ENCODE measurements around the gene RNASEH2B. TPM values are rescaled to one million over a fixed set of nuclear protein-coding genes. Genes with fewer than 3 reads are reported as not detected.

Gene RNASEH2B
- total RNA-seq, 1 donor from 2014 or later: 9.3 TPM

DNA sequence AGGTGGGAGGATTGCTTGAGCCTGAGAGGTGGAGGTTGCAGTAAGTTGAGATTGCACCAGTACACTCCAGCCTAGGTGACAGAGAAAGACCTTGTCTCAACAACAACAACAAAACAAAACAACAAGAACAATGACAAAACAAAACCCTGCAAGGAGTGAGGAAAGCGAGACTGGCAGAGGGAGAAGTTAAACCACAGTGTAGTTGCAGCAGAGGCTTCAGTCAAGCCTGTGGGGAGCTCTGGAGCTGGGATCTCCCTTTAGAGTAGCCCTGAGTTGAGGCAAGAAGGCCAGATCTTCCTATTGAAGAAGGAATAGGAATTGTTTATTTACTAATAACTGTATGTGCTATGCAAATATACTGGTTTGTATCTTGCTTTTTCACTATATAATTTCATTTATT, 25.3 kb upstream of the RNASEH2B start:
- DNase-seq (ENCODE audit: low spot score): no peak
- Mint-ChIP-seq H3K27me3 (ENCODE audit: unreplicated experiment) (no peaks in the 10 kb centered on the region), H3K36me3 (ENCODE audit: low read depth, unreplicated experiment) (no peaks in the 10 kb centered on the region), H3K27ac (ENCODE audit: unreplicated experiment) (no peak overlapping the region), H3K9me3 (ENCODE audit: unreplicated experiment) (no peaks in the 10 kb centered on the region), H3K4me3 (ENCODE audit: unreplicated experiment) (no peak overlapping the region), H3K4me1 (ENCODE audit: unreplicated experiment) (no peaks in the 10 kb centered on the region)
- TF ChIP-seq CTCF (IDR thresholded peaks at IDR 0.05; ENCODE audit: unreplicated experiment): no peak

- Mint-ChIP-seq H3K36me3 (ENCODE audit: low read depth, unreplicated experiment) (no peaks in the 10 kb centered on the region), H3K27me3 (ENCODE audit: unreplicated experiment) (no peaks in the 10 kb centered on the region), H3K4me1 (ENCODE audit: unreplicated experiment) (peaks cover 1% of the 10 kb centered on the region), H3K27ac (ENCODE audit: unreplicated experiment) (no peak overlapping the region), H3K4me3 (ENCODE audit: unreplicated experiment) (no peak overlapping the region), H3K9me3 (ENCODE audit: unreplicated experiment) (no peaks in the 10 kb centered on the region)
- TF ChIP-seq CTCF (IDR thresholded peaks at IDR 0.05; ENCODE audit: unreplicated experiment): no peak
- DNase-seq (ENCODE audit: low spot score): no peak
Observed at GRCh38 chr13:50887151-50887550, 22.4 kb upstream of the RNASEH2B start.

GRCh38 chr13:50888362-50888761, 21.2 kb upstream of the RNASEH2B start:
- Mint-ChIP-seq H3K9me3 (ENCODE audit: unreplicated experiment) (no peaks in the 10 kb centered on the region), H3K36me3 (ENCODE audit: low read depth, unreplicated experiment) (no peaks in the 10 kb centered on the region), H3K27me3 (ENCODE audit: unreplicated experiment) (no peaks in the 10 kb centered on the region), H3K27ac (ENCODE audit: unreplicated experiment) (no peak overlapping the region), H3K4me1 (ENCODE audit: unreplicated experiment) (peaks cover 3% of the 10 kb centered on the region), H3K4me3 (ENCODE audit: unreplicated experiment) (no peak overlapping the region)
- no peak for DNase-seq (ENCODE audit: low spot score)
- TF ChIP-seq CTCF (IDR thresholded peaks at IDR 0.05; ENCODE audit: unreplicated experiment): no peak

GRCh38 chr13:50889317-50889716, 20.3 kb upstream of the RNASEH2B start:
- H3K36me3 Mint-ChIP-seq (ENCODE audit: low read depth, unreplicated experiment): no peaks in the 10 kb centered on the region
- H3K27ac Mint-ChIP-seq (ENCODE audit: unreplicated experiment): no peak overlapping the region
- TF ChIP-seq CTCF (IDR thresholded peaks at IDR 0.05; ENCODE audit: unreplicated experiment): no peak
- H3K9me3 Mint-ChIP-seq (ENCODE audit: unreplicated experiment): no peaks in the 10 kb centered on the region
- no peak overlapping the region for H3K4me3 Mint-ChIP-seq (ENCODE audit: unreplicated experiment)
- peaks cover 3% of the 10 kb centered on the region for H3K4me1 Mint-ChIP-seq (ENCODE audit: unreplicated experiment)
- no peak for DNase-seq (ENCODE audit: low spot score)
- no peaks in the 10 kb centered on the region for H3K27me3 Mint-ChIP-seq (ENCODE audit: unreplicated experiment)

DNA sequence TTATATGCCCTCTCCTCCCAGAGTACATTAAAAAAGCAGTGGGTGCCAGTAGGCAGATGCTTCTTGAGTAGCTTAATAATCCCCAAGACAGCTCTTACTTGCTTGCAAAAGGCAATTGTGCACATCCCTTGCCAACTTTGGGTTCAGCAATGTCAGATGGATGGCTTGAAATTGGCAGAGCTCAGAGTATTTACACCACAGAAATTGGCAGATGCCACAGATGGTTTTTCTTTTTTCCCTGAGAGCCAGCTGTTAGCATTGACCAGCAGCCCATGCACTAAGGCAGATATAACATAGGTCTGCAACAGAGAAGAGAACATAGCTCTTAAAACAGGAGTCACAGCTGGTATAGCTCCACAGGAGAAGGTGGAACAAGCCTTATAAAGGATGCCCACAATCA, 18.4 kb upstream of the RNASEH2B start:
- TF ChIP-seq CTCF (IDR thresholded peaks at IDR 0.05; ENCODE audit: unreplicated experiment): no peak
- no peak for DNase-seq (ENCODE audit: low spot score)
- H3K4me3 Mint-ChIP-seq (ENCODE audit: unreplicated experiment): no peak overlapping the region
- no peak overlapping the region for H3K27ac Mint-ChIP-seq (ENCODE audit: unreplicated experiment)
- H3K27me3 Mint-ChIP-seq (ENCODE audit: unreplicated experiment): peaks cover under 1% of the 10 kb centered on the region
- H3K9me3 Mint-ChIP-seq (ENCODE audit: unreplicated experiment): no peaks in the 10 kb centered on the region
- peaks cover 3% of the 10 kb centered on the region for H3K4me1 Mint-ChIP-seq (ENCODE audit: unreplicated experiment)
- H3K36me3 Mint-ChIP-seq (ENCODE audit: low read depth, unreplicated experiment): no peaks in the 10 kb centered on the region

Data from endothelial cell (in vitro differentiated cells).